HG03457 (cell line): ENCODE measurements around the gene KCTD17.

Experiments used
- ATAC-seq: cut with Tn5 transposase; IDR thresholded peaks from one replicate; pipeline ENCODE4 v1.9.1; 2021; ENCODE audit warnings: moderate number of reproducible peaks; ENCODE audit not compliant: unreplicated experiment

The KCTD17 gene

GRCh38 chr22:37051391-37052385, at the start of gene KCTD17:
Gene KCTD17 (plus strand): TSS chr22:37051742. CDS start chr22:37051761, 19 bp downstream.
- ATAC-seq, result peak; percentile 58

DNA sequence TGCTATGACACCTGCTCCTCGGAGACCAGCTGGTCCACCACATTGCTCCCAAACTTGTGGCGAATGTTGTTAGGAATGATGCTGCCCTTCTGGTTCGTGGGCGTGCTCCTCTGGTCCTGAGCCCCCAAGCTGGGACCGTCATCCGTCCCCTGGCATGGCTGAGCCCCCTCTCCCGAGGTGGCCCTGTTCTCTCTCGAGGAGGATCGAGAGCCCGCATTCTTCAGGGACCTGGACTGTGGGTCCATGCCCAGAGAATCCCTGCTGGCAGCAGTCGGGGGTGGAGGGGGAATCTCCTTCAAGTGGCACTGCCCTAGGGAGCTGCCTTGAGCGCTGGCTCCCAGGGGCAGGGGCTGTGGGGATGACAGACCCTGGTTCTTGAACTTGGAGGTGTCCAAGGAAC, 49.7 kb upstream of the KCTD17 start:
- ATAC-seq, result no peak

DNA sequence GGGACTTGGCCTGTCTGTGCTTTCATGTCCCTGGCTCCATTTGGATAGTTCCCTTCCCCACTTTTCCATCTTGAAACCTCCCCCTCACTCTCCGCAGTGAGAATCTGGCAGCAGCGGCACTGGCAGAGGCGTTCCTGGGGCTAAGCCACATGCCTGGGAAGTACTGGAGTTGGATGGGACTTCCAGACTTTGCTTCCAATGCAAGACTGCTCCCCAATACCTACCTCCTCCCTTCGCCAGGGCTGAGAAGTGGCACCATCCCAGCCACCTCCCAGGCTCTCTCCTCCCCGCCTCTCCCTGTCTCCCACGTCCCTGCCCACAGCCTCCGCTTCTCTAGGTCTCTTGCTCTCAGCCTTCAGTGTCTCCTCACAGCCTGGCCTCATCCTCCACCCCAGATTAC, 48.9 kb upstream of the KCTD17 start:
- no peak for ATAC-seq

GRCh38 chr22:37007651-37008050, 43.9 kb upstream of the KCTD17 start:
- no peak for ATAC-seq

- ATAC-seq, result no peak
These were observed 43.2 kb upstream of the KCTD17 start for GRCh38 chr22:37008365-37008764.

GRCh38 chr22:37009490-37009889, 42.1 kb upstream of the KCTD17 start:
- no peak for ATAC-seq

DNA sequence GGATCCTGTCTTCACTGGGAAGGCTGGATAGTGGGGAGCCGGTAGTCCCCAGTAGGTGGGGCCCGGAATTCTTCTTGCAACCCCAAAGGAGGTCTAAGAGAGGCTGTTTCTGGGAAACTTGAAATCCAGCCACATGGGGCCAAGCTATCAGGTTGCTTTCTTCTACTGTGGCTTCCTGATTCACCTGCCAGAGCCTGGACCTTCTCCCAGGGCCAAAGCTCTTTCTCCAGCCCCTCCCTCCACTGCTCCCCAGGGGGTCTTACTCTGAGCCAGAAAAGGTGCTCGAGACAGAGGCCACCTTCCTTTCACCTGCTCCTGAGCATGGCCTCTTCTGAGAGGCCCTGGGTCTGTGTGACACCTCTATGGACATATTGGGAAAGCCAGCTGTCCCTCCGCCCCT, 41.4 kb upstream of the KCTD17 start:
- ATAC-seq, result no peak

- ATAC-seq, result no peak
These were observed 40.6 kb upstream of the KCTD17 start for GRCh38 chr22:37010976-37011375.

DNA sequence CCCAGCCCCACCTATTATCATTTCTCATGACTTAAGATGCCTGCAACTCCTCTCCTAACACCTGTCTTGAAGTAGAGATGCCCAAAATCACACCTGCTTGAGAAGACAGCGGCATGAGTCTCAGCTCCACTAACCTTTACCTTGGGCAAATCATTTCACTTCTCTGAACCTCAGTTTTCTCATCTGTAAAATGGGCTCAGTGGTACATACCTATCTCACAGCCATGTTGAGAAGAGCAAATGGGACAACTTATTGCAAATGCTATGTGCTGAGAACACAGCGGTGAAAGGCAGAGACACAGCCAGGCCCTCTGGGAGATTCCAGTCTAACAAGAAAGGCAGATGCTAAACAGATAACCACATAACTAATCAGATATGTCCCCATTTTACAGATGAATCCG, 40.1 kb upstream of the KCTD17 start:
- ATAC-seq, result no peak

GRCh38 chr22:37012262-37012904, 39.2 kb upstream of the KCTD17 start:
- no peak for ATAC-seq

DNA sequence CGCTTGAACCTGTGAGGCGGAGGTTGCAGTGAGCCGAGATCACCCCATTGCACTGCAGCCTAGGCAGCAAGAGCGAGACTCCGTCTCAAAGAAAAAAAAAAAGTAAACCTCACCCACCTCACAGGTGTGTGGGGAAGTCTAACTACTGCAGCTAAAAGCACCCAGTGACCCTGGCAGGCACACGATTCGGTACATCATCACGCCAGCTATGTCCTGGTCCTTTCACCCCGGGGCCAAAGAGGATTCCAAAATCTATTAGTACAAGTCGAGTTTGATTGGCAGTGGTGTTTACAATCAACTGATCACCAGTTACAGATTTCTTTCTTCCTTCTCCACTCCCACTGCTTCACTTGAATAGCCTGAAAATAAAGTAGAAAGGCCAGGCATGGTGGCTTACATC, 38.6 kb upstream of the KCTD17 start:
- ATAC-seq, result no peak

- ATAC-seq, result no peak
These were observed 37.1 kb upstream of the KCTD17 start for GRCh38 chr22:37014415-37014806.

DNA sequence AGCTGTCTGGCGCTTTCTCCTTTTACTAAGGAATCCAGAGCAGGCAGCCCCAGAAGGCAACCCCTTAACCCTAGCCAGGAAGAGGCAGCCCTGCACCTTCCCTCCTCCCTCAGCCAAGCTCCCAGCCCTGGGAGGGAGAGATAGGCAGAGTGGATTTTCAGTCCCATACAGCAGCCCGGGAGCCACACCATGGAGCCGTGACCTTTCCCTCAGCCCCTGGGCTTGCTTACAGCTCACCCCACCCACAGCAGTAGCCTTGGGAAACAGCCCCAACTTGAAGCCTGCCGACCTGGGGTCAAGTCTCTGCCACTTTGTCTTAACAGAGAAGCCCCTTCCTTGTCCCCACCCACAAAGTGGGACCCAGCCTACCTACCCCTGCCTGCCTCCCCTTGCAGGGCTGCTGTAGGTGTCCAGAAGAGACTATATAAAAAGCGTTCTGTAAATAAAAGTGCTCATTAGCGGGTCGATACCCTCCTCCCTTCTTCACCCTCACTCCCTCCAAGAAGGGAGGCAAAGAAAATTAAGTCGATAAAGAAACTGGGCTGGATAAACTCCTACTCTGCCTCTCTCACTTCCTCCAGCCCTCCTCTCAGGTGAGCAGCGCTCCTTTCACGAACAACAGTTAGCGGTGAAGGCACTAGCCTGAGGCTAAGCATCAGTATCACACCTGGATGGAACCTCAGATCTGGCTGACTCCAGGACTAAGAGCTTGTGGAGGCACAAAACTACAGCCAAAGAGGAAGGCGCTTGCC, 36.5 kb upstream of the KCTD17 start:
- ATAC-seq, result no peak

DNA sequence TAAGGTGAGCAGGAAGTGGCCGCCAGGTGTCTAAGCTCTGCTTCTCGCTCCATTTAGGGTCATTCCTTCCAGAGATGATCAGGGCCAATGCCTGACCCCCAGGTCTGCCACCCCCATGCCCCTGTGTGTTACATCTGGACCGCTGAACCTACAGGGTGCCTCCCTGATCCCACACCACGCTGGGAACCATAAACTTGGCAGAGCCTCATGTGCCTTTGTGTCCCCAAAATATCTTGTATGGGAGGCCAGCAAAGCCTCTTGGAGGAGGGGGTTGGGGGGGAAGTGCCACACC, 36.0 kb upstream of the KCTD17 start:
- no peak for ATAC-seq

GRCh38 chr22:37016134-37016910, 35.2 kb upstream of the KCTD17 start:
- no peak for ATAC-seq

- ATAC-seq, result no peak
These were observed 34.2 kb upstream of the KCTD17 start for GRCh38 chr22:37017356-37017755.

DNA sequence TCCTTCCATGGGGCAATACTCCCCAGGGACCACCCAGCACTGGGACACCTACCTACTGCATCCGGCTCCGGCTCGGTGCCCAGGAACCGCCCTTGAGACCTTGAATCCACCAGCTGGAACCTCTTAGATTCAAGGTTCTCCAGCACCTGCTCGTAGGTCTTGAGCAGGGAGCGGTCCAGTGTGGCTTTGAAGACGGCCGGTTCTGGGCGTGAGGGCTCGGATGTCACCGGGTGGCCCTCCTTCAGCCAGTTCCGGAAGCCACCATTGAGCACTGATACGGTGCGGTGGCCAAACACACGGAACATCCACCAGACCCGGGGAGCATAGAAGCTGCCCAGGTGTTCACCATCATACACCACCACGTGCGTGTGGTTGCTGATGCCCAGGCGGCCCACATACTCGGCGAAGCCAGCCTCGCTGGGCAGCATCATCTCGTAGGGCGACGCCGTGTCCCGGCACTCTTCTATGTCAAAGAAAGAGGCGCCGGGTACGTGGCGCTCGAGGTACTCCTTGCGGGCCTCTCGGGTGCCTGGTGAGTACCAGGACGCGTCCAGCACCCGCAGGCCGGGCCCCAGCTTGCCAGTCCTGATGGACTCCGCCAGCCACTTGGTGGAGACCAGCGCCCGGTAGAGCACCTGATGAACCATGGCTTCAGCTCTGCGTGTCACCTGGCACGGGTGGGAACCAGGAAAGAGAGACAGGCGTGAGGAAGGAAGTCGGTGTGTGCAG, 33.3 kb upstream of the KCTD17 start:
- no peak for ATAC-seq

DNA sequence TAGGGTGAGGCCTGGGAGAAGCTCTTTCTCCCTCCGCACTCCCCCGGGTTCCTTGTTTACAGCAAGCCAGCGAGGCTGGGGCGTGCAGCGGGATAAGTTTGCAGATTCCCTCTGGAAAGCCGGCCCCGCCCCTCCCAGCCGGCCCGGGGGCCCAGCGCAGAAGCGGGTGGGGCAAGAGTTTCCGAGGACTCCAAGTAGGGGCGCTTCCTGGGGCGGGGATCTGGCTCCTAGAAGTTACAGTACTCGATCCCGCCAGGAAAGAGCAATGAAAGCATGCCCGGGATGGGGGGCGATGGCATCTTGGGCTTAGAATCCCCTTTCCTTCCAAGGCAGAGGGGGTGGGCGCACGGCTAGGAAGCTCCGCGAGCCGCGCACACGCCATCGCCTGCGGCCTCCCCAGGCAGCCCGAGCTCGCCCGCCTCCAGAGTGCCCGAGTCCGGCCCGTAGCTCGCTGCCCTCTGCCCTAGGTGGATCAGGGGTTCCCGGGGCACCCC, 32.7 kb upstream of the KCTD17 start:
- no peak for ATAC-seq

GRCh38 chr22:37019309-37020191, 32.0 kb upstream of the KCTD17 start, which contains the start of the genes MPST and TST:
Gene MPST (plus strand): TSS chr22:37019742. CDS start chr22:37019837, 95 bp downstream.
Gene TST (minus strand): TSS chr22:37019447. CDS start chr22:37018732, 715 bp downstream.
- ATAC-seq, result peak; percentile 66
